ENCODE results near the gene SELENON.
A peak's percentile ranks its signal among the peaks of the same experiment; 100 is the strongest.

SELENON gene

DNA sequence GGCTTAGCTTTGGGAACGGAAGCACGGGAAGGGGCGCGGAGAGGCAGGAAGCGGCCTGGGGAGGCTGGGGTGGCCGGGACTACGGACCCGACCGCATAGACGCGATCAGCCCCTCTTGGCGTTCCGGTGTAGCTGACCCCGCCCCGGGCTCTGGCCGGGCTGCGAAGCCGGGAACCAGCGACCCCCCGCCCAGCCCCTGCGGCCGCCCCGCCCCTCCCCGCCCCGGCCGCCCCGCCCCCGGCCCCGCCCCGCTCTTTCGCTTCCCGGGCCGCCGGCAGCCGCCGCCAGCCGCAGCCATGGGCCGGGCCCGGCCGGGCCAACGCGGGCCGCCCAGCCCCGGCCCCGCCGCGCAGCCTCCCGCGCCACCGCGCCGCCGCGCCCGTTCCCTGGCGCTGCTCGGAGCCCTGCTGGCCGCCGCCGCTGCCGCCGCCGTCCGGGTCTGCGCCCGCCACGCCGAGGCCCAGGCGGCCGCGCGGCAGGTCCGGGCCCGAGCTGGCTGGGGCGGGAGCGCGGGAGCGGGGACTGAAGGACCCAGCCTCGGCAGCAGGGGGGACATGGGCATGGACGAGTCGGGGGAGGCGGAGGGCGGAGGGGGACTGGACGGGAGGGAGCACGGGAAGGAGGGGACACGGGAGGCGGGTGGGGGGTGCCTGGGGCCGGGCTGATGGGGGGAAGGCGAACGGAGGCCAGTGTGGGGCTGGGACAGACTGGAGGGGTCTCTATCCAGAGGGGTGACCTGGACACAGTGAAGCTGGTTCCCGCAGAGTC, at the start of gene SELENON:
Gene SELENON, plus strand, starts transcription at position 259 of the 768 bp plus-strand sequence. Its CDS starts 38 bp downstream, at position 297.
- peak in 1 of 2 experiments; percentile 7 for DNase-seq

DNA sequence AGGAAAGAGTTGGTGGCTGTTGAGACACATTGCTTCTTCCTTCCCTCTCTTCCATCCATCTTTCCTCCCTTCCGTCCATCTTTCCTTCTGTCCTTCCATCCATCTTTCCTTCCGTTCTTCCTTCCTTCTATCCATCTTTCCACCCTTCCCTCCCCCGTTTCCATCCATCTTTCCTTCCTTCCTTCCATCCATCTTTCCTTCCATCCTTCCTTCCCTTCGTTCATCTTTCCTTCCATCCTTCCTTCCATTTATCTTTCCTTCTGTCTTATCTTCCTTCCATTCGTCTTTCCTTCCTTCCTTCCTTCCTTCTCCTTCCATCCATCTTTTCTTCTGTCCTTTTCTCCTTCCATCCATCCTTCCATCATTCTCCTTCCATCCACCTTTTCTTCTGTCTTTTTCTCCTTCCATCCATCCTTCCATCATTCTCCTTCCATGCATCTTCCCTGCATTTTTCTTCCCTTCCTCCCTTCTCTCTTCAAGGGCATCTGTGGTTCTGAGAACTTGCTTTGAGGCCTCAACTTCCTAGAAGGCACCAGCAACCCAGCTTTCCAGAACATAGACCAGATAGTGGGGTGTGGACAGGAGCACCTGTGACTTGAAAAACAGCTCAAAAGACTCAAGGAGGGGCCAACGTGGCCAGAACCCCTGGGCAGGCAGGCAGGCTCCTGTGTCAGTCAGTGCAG, 48.9 kb upstream of the SELENON start:
- no peak for DNase-seq

GRCh38 chr1:25754470-25755181, 45.4 kb upstream of the SELENON start:
- DNase-seq = no peak

- no peak for DNase-seq
Observed at GRCh38 chr1:25755475-25756125, 44.4 kb upstream of the SELENON start.

GRCh38 chr1:25756215-25756614, 43.8 kb upstream of the SELENON start:
- no peak for DNase-seq

- DNase-seq = no peak
Observed at GRCh38 chr1:25757151-25757845, 42.7 kb upstream of the SELENON start.

DNA sequence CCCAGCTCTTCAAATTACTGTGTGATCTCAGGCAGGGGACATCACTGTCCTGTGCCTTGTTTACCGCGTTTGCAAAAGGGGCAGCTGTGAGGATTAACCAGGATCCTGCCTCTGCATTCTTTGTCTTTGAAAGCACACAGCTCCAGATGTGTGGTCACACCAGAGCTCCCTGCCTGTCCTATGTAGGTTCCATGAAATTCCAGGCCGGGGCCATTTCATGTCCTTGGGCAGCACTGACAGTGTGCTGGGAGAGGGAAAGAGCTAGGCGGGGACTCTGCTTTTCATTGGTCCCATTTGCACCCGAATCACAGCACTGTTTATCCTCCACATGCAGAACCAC, 42.2 kb upstream of the SELENON start:
- no peak for DNase-seq

- DNase-seq = no peak
Observed at GRCh38 chr1:25758466-25759070, 41.4 kb upstream of the SELENON start.

GRCh38 chr1:25760122-25760719, 39.8 kb upstream of the SELENON start:
- DNase-seq = no peak

GRCh38 chr1:25760871-25761270, 39.1 kb upstream of the SELENON start:
- no peak for DNase-seq

GRCh38 chr1:25763493-25763892, 36.5 kb upstream of the SELENON start:
- DNase-seq = no peak

DNA sequence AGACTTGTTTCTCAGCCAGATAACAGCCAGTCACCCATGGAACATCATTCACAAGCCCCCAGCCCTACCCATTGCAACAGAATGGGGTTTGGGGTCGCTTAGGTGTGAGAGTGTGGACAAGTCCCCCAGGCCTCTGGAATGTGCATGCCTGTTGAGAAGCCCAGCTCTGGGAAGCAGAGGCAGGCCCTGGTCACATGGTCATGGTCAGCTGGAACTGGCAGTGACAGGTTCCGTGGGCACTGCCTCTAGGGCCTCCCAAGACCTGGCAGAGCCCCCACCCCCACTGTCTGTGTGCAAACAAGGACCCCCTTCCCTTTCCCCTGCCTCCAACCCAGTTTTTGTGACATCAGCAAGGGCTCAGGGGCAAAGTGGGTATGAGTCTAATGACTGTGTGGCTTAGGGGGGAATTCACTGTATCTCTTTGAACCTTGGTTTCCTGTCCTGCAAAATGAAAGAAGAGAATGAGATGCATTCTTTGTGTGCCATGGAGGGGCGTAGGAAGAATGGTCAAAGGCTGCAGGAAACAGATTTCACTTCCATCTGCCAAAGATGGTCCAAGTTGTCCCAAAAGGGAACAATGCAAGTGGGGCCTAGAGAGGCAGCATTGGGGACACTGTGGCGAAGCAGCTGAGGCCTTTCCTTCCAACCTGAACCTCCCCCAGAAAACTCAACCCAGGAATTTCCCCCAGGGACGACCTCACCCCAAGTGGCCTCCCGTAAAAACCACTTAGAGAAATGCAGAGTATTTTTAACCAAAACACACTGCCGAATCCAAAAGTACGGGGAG, 34.7 kb upstream of the SELENON start:
- DNase-seq = no peak

GRCh38 chr1:25765923-25766589, 33.9 kb upstream of the SELENON start:
- no peak for DNase-seq

DNA sequence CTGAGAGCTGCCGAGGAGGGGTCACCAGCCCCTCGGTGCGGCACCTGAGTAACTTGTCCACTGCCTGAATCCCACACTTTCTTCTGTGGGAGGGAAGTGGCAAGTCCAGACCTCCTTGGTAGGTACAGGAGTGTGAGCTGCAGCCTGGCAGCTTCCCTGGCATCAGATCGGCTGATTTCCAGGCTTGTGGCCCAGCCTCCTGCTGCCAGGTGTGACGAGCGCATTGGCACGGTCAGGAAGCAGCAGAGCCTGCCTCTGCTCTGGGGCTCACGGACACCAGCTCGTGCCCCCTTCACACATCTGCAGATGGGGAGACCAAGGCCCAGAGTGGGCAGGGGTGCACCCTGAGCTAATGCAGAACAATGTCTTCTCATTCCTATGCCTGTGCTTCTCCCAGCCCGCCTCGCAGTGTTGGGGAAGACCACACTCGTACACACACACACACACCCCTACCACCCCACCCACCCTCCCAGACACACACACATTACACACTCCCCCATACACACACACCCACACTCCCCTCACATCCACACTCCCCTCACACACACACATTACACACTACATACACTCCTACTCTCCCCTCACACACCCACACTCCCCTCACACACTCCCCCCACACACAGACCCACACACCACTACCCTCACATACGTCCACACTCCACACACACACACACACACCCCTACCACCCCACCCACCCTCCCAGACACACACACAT, 33.1 kb upstream of the SELENON start:
- DNase-seq = no peak

DNA sequence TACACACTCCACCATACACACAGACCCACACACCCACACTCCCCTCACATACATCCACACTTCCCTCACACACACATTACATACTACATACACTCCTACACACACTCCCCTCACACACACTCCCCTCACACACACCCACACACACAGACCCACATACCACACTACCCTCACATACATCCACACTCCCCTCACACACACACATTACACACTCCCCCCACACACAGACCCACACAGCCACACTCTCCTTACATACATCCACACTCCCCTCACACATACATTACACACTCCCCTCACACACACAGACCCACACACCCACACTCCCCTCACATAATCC, 32.6 kb upstream of the SELENON start:
- DNase-seq = no peak

DNA sequence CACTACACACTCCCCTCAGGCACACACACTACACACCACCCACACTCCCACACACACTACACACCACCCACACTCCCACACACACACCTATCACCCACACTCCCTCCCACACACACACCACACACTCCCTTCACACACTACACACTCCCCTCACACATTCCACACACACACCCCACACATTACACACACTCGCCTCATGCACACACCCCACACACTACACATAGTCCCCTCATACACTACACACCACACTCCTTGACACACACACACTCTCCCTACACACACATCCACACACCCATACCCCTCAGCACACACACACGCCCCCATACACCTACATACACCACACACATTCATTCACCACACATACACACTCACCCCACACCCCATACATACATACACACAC, 31.0 kb upstream of the SELENON start:
- DNase-seq = no peak

DNA sequence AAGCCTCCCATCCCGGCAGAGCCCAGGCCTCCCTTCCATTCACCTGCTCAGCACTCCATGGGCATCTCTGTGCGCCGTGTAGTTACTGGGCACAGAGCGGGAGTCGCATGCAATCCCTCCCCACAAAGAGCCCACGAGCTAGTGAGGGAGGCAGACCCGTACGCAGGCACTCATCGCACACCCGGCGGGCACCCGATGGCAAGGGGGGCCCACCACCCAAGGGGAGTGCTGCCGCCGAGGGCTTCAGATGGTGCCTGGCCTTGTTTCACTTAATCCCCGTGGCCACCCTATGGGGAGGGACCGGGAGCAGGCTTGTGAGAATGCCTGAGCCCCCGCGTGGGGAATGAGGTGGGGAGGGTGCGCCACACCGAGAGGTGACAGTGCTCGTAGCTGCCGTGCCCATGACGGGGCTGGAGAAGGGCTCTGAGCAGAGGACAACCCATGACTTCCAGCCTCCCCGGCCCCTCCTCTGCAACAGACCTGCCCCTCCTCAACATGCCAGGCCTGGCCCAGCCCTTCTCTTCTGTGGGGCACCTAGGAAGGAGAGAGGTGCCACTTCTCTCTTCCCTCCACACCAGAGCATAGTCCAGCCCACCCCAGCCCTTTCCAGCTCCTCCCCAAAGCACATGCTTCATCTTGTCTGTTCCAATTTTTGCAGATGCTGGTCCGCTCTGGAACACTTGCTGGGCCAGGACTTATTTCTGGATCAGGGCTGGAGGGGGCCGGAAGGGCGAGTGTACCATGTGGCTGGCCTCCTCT, 30.2 kb upstream of the SELENON start:
- no peak for DNase-seq

DNA sequence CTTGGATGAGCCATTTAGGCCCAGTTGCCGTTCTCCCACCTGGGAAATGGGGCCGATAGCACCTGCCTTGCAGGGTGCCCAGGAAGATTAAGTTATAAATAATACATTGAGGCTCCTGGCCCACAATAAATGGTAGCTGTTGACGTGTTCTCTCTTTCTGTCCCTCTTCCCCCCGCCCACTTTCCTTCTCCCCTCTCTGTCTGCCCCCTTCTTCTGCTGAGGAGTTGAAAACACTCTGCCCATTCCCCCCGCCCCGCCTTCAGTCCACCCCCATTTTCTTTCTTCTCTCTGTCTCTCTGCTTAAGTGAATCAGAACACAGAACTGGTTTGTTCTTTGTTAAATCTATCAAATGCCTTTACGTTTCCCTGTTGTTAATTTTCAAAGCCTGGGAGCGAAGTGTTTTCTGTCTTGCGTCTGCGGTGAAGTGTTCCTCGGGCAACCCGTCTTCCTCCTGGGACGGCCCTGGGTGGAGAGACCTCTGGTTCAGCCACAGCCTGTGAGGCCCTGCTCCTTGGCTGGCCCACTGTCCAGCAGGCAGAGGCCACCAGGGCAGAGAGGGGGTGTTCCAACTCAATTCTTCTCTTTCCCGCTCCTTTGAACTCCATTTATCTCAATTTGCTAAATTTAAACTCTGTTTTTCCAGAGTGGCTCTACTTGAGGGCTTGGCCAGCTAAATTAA, 29.3 kb upstream of the SELENON start:
- DNase-seq = no peak
